ENCODE results near the gene GBX1.

DNA sequence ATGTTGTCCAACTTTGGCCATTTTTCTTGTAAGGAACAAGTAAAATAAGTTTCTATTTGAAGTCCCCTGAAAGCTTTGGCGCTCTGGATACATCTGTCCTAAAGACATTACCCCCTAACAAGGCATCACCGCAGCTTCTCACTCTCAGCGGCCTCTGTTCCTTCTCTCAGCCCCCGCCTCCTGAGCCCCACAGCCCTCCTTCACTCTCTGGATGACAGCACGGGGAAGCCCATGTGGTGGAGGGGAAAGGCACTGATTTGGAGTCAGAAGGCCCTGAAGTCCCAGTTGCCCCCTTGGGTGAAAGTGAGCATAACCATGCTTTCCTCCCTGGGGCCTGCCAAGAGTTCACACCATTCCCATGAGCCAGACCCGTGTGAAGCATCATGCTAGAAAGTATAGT is 38.2 kb upstream of the GBX1 start:
- TF ChIP-seq, protein P1, sequence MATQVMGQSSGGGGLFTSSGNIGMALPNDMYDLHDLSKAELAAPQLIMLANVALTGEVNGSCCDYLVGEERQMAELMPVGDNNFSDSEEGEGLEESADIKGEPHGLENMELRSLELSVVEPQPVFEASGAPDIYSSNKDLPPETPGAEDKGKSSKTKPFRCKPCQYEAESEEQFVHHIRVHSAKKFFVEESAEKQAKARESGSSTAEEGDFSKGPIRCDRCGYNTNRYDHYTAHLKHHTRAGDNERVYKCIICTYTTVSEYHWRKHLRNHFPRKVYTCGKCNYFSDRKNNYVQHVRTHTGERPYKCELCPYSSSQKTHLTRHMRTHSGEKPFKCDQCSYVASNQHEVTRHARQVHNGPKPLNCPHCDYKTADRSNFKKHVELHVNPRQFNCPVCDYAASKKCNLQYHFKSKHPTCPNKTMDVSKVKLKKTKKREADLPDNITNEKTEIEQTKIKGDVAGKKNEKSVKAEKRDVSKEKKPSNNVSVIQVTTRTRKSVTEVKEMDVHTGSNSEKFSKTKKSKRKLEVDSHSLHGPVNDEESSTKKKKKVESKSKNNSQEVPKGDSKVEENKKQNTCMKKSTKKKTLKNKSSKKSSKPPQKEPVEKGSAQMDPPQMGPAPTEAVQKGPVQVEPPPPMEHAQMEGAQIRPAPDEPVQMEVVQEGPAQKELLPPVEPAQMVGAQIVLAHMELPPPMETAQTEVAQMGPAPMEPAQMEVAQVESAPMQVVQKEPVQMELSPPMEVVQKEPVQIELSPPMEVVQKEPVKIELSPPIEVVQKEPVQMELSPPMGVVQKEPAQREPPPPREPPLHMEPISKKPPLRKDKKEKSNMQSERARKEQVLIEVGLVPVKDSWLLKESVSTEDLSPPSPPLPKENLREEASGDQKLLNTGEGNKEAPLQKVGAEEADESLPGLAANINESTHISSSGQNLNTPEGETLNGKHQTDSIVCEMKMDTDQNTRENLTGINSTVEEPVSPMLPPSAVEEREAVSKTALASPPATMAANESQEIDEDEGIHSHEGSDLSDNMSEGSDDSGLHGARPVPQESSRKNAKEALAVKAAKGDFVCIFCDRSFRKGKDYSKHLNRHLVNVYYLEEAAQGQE (IDR thresholded peaks at IDR 0.05; ENCODE audit: borderline replicate concordance): no peak
- no peak for TF ChIP-seq POLR2AphosphoS5 (IDR thresholded peaks at IDR 0.05)
- TF ChIP-seq CTCF (IDR thresholded peaks at IDR 0.05; ENCODE audit: poor library complexity, severe bottlenecking): no peak
- no peak for TF ChIP-seq RAD21 (conservative IDR thresholded peaks at IDR 0.05)
- no peak for TF ChIP-seq EP300 (conservative IDR thresholded peaks at IDR 0.05; ENCODE audit: poor library complexity, severe bottlenecking)
- no peak for TF ChIP-seq TAF1 (IDR thresholded peaks at IDR 0.05; ENCODE audit: low read depth)
- TF ChIP-seq EZH2 (IDR thresholded peaks at IDR 0.05; ENCODE audit: borderline replicate concordance, insufficient read depth, low read length, poor library complexity, severe bottlenecking): no peak
- TF ChIP-seq SMC3 (conservative IDR thresholded peaks at IDR 0.05; ENCODE audit: poor library complexity): no peak
- TF ChIP-seq MXI1 (conservative IDR thresholded peaks at IDR 0.05; ENCODE audit: poor library complexity, severe bottlenecking): no peak

Data from neural cell (in vitro differentiated cells).